DMS153 treated with DMSO at 0.1 percent for 48 hours (cell line): Measurements from ENCODE around the gene KRT2.
A peak's percentile ranks its signal among the peaks of the same experiment; 100 is the strongest.

Source experiments
- DNase-seq: peaks from one replicate; lab custom pipeline; 2025; ENCODE audit not compliant: unreplicated experiment; lab: John Stamatoyannopoulos, UW

KRT2 gene

DNA sequence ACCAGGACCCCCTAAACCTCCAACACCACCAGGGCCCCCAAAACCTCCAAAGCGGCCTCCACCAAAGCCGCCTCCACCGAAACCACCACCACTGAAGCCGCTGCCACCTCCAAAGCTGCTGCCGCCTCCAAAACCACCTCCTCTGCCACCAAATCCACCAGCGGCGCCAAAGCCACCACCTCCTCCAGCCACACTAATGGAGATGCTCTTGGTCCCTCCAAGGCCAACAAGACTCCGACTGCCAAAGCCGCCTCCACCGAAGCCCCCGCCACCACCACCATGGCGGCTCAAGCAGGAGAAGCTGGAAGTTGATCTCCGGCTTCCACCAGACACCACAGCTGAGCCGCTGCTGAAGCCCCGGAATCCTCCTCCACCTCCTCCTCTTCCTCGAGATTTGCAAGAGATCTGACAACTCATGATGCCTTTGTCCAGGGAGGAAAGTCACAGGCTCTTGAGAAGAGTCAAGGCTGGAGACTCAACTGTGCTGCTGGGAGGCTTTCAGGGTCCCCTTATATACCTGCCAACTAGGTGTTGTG is at the start of gene KRT2:
KRT2 (minus strand) TSS at position 486 of the 536 bp plus-strand sequence; CDS start at position 417, 69 bp downstream.
- DNase-seq: no peak

GRCh38 chr12:52701281-52701680 is 49.3 kb upstream of the KRT2 start:
- no peak for DNase-seq

DNA sequence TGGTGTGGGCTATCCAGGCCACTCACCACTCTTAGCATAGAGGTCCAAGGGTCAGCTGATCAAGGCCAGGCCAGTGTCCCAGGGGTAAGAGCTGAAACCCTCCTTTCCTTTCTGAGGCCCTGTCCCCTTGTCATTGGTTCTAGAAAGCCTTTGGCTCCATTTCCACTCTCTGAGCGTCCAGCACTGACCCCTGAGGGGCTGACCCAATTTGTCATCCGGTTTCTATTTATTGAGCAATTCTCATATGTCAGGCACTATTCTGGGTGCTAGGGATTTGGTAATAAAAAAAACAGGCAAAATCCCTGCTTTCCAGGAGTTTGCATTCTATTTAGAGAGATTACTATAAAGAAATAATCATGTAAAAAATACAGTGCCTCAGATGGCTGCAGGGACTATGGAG is 47.9 kb upstream of the KRT2 start:
- DNase-seq: no peak

GRCh38 chr12:52699373-52699772 is 47.4 kb upstream of the KRT2 start:
- no peak for DNase-seq

DNA sequence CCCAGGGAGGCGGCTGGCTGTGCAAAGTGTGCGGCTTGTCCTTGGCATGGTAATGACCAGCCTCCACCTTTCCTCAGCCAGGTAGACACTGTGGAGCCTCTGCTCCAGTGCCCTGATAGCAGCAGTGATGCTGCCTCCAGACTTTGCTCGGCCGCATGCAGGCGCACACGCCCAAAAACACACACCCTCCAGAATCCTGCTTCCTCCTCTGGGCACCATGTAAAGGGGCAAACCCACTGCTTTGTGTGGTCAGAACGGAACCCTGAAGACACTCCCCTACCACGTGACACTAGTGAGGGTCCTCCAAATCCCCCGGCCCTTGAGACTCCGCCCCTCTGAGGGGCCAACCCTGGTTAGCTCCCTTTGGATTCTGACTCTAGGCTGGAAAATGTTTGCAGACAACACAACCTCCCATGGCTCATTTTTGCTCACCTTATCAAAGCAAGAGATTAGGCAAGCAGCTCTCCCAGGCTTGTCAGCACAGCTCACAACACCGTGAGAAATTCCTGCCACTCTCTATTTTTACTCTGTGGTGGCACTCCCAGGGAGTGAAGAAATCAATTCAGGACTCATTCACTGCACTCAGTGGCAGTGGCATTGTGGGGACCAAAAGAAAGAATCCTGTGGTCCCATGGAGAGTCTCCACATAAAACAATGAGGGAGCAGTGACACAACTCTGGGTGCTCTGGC is 46.8 kb upstream of the KRT2 start:
- DNase-seq: no peak

GRCh38 chr12:52697058-52697582 is 45.1 kb upstream of the KRT2 start:
- DNase-seq: no peak

DNA sequence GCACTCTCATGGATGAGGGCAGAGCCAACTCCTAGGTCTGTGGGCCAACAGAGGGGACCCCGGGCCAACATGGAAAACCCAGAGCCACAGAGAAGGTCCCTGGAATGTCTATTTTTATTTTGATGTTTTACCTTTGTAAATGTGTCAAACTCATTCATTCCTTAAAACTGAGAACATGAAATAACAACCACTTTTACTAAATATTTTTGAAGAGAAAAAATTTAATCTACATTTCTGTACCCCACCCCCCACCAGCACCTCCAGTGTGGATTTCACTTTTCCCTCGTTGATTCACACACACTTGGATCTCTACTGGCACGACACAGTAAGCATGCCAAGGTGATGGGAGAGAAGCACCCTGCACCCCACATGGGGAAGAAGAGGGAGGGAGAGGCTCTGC is 44.6 kb upstream of the KRT2 start:
- no peak for DNase-seq

- DNase-seq: no peak
Observed at GRCh38 chr12:52695039-52695438, 43.0 kb upstream of the KRT2 start.

GRCh38 chr12:52694151-52694550 is 42.1 kb upstream of the KRT2 start:
- DNase-seq: no peak

DNA sequence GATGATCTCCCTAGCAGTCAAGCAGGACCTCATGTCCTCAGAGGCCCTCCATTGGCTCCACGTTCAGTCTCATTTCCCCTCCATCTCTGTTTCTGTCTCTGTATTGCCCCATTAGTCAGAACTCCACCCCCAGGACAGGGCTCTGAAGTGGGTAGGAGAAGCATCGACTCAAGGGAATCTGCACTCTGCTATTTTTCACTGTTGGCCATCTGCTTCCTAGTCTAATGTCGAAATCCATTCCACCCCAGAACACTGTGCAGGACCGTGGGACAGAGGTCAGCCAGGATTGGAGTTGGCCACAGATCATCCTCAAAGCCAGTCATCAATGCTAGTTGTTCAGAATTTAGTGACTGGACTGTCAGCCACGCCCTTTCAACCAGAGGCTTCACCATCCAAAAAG is 41.2 kb upstream of the KRT2 start:
- DNase-seq: no peak

GRCh38 chr12:52692254-52692653 is 40.2 kb upstream of the KRT2 start:
- no peak for DNase-seq

DNA sequence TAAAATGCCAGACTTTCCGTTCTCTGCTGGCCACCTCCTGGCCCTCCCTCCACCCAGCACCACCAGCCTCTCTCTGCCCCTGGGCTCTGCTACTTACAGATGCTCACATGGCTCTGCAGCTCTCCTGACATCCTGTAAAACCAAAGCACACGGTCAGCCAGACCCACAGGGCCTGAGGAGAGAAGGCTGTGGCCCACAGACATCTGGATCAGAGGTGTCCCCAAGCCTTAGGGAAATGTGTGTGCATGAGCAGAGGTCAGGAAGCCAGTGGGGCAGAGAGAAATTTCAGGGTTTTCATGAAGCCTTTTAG is 39.8 kb upstream of the KRT2 start:
- DNase-seq: no peak

DNA sequence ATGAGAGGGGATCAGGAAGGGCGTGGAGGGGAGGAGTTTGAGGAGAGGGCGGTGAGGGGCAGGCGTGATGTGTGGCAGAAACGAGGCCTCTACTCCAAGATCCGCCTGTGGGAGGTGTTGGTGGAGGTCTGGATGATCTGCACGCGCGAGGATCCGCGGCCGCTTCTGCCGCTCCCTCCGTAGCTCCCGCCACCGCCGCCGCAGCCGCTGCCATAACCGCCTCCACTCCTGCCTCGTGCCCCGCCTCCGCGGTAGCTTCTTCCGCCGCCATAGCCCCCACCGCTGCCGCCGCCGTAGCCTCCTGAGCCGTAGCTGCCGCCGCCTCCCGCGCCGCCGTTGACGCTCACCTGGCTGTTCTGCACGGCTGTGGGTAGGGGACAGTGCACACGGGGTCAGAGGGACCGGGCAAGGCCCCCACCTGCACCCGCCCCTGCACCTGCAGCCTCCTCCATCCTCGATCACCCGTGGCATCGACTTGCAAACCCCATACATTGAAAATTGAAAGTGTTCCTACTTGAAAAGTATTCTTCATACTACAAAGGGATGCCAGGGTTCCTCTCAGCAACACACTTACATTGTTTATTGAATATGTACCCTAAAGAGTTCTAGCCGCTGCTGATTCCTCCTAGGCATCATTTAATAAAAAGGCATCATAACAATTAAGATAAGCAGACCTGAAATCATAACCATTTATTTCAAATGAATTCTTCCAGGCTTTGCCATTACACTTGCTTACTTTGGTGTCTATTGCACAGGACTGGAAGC is 39.2 kb upstream of the KRT2 start:
- peak; percentile 20 for DNase-seq

GRCh38 chr12:52690351-52691075 is 38.5 kb upstream of the KRT2 start:
- no peak for DNase-seq

- DNase-seq: no peak
Observed at GRCh38 chr12:52689936-52690335, 37.9 kb upstream of the KRT2 start.

DNA sequence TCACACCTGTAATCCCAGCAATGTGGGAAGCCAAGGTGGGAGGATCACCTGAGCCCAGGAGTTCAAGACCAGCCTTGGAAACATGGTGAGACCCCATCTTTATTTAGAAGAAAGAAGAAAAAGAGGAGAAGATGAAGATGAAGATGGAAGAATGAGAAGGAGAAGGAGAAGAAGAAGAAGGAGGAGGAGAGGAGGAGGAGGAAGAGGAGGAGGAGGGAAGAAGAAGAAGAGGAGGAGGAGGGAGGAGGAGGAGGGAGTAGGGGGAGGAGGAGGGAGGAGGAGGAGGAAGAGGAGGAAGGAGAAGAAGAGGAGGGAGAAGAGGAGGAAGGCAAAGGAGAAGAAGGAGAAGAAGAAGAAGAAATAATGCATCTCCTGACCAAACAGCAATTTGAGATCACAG is 37.2 kb upstream of the KRT2 start:
- no peak for DNase-seq

- no peak for DNase-seq
Observed at GRCh38 chr12:52688481-52688880, 36.5 kb upstream of the KRT2 start.

GRCh38 chr12:52687497-52688385 is 35.7 kb upstream of the KRT2 start:
- no peak for DNase-seq

DNA sequence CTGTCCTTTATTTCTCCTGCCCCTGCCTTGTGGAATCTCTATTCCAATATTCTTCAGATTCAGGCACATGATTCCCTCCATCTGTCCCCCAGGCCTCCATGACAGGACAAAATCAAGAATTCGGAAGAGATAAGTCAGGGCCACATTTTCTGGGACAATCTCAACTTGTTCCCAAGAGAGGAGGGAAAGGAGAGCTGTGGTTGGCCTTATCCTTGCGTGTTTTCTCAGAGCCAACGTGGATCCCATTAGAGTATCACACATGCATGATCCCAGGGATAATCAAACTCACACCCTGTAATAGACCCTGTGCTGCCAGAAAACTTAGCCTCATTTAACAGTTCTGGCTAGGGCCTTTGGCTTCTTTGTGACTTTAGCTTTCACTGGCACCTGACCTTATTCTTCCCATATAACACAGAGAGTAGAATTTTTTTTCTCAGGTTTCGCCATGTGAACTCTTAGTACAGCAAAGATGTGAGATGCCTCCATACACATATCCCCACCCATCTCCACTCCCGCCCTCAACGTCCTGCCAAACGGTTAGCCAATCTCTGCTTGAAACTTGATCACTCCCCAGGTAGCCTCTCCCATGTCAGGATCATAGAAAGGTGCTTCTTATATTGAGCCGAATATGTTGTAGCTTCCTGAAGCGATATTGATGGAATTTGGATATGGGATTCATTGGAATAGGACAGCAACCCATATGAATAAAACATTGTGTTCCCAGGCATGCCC is 34.9 kb upstream of the KRT2 start:
- no peak for DNase-seq

GRCh38 chr12:52686063-52686462 is 34.1 kb upstream of the KRT2 start:
- DNase-seq: no peak
